ENCODE results near the gene IFIT1B. TPM values are rescaled to one million over a fixed set of nuclear protein-coding genes. Genes with fewer than 3 reads are reported as not detected.

IFIT1B gene
- total and polyA plus RNA-seq, 2 of the 8 experiments (the other 6 are each of a cell fraction or from before 2014, with no cell fraction given): not detected

DNA sequence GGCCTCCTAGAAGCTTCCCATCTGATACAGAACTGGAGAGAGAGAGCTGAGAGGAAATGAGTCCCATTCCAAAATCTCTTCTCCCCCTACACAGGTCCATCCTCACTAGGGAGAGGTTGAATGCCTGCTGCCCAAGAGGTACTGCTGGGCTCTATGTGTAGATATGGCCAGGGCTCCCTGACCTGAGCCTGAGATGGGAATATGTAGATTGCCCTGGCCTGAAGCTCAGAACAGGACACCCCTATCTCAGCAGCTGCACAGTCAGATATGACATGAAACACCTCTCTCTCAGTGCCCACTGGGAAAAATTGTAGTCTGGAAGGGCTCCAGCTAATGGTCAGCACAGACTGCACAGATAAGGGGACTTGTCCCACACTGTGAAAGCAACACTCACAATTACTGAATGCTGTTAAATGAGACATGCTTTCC is 3.1 kb upstream of the IFIT1B start:
- Histone ChIP-seq H3K79me2 (ENCODE audit: control insufficient read depth in 1 of 2, insufficient read depth in 2 of 2, low read length in 2 of 2) (no peaks in the 10 kb centered on the region), H3K18ac (ENCODE audit: extremely low read depth, low read length) (no peak overlapping the region), H4K8ac (ENCODE audit: extremely low read depth, insufficient read depth, low read length) (no peak overlapping the region), H3K79me1 (ENCODE audit: low read depth, low read length) (no peaks in the 10 kb centered on the region), H3K27ac (ENCODE audit: low read depth, low read length) (no peak overlapping the region), H3K9me3 (ENCODE audit: insufficient read depth in 2 of 2, low read depth in 1 of 2, low read length in 1 of 2) (no peaks in the 10 kb centered on the region), H3K36me3 (ENCODE audit: control insufficient read depth in 2 of 4, insufficient read depth in 4 of 4, low read length in 3 of 4) (no peaks in the 10 kb centered on the region), H3K9ac (replicated peaks in 1 of 4; ENCODE audit: extremely low read depth in 1 of 4, low read depth in 3 of 4, low read length in 3 of 4) (no peak overlapping the region), H3K4me3 (ENCODE audit: extremely low read depth in 1 of 4, insufficient read depth in 2 of 4, low read depth in 3 of 4, low read length in 4 of 4) (no peak overlapping the region), H4K20me1 (replicated peaks in 1 of 2; ENCODE audit: control insufficient read depth in 1 of 2, insufficient read depth in 2 of 2, low read length in 2 of 2) (no peaks in the 10 kb centered on the region), H2BK120ac (replicated peaks; ENCODE audit: low read depth, low read length) (no peak overlapping the region), H4K5ac (ENCODE audit: insufficient read length, low read depth, low read length) (no peak overlapping the region), H2BK15ac (ENCODE audit: low read length) (no peak overlapping the region), H2BK12ac (ENCODE audit: low read depth, low read length) (no peak overlapping the region), H2AFZ (ENCODE audit: low read length) (no peak overlapping the region), H2BK20ac (ENCODE audit: low read length) (no peak overlapping the region), H3K4ac (replicated peaks; ENCODE audit: insufficient read length, low read depth, low read length) (no peak overlapping the region), H2AK5ac (ENCODE audit: low read depth, low read length) (no peak overlapping the region), H4K91ac (replicated peaks; ENCODE audit: insufficient read length, low read length) (no peak overlapping the region), H3K14ac (ENCODE audit: insufficient read length) (no peak overlapping the region), H3K56ac (replicated peaks; ENCODE audit: insufficient read length, low read depth, low read length) (no peak overlapping the region), H3K4me2 (ENCODE audit: insufficient read depth in 1 of 2, low read depth in 2 of 2, low read length in 2 of 2) (no peak overlapping the region), H3K4me1 (replicated peaks in 1 of 4; ENCODE audit: control insufficient read depth in 3 of 4, insufficient read depth in 4 of 4, low read length in 3 of 4) (peaks cover 0 to 4% (median 0%) of the 10 kb centered on the region in 4 experiments; a peak in 2 of 7 replicates), H3K27me3 (replicated peaks in 1 of 4; ENCODE audit: control insufficient read depth in 3 of 4, extremely low read depth in 1 of 4, insufficient read depth in 3 of 4, low read length in 3 of 4) (no peaks in the 10 kb centered on the region), H2BK5ac (ENCODE audit: low read depth, low read length) (no peak overlapping the region), H3K23ac (ENCODE audit: insufficient read length) (no peak overlapping the region), H3K23me2 (ENCODE audit: low read depth, low read length) (no peaks in the 10 kb centered on the region)
- no peak for FAIRE-seq
- no peak for DNase-seq (ENCODE audit: low read depth in 1 of 2, low spot score in 2 of 2)
- ChIA-PET POLR2A (ENCODE audit: partially characterized antibody) (no interaction called here), CTCF (ENCODE audit: partially characterized antibody) (interaction anchor here (0.6 to 1.0 kb wide), 5 partner anchors 12 to 242 kb away, joined by 3 read pairs; no protein-coding TSS in a partner anchor)
- no peak for TF ChIP-seq CHD1 (IDR thresholded peaks at IDR 0.05; ENCODE audit: low read depth, low read length)
- TF ChIP-seq EGR1 (IDR thresholded peaks at IDR 0.05; ENCODE audit: borderline replicate concordance, low read depth, low read length): no peak
- no peak for TF ChIP-seq RAD21 (IDR thresholded peaks at IDR 0.05 in 1 of 2, conservative IDR thresholded peaks at IDR 0.05 in 1 of 2; ENCODE audit: low read depth in 2 of 2, low read length in 2 of 2)
- no peak for TF ChIP-seq CREB1 (IDR thresholded peaks at IDR 0.05)
- no peak for TF ChIP-seq CEBPB (IDR thresholded peaks at IDR 0.05; ENCODE audit: low read depth, low read length)

Measured in H1 (cell line).